Naive thymus-derived CD8-positive, alpha-beta T cell (primary cell): Measurements from ENCODE around the gene COX6B2. TPM values are rescaled to one million over a fixed set of nuclear protein-coding genes. Genes with fewer than 3 reads are reported as not detected.

ENCODE experiments used
- ATAC-seq, 2 donors: fragments of 150-1000 bp; cut with Tn5 transposase in 1 of 2; sonication (Bioruptor Pico), chemical (Tn5 transposase) in 1 of 2; 1 replicate in 1 of 2; 2 replicates in 1 of 2; pipeline ENCODE4 v1.10.0; 2021; ENCODE audit warnings: mild to moderate bottlenecking in 2 of 2, moderate library complexity in 2 of 2
- POLR2A ChIA-PET: fragments of 350-600 bp; sonication (Branson Sonifier 250); formaldehyde crosslinking; loops from one replicate; lab custom pipeline; 2021; ENCODE audit warnings: antibody characterized with exemption; lab: Charles Lee
- DNase-seq, 10 donors: peaks; one replicate each; pipeline versions ENCODE4 v3.0.0 to v3.0.0-alpha.2; 2020 to 2022
- H3K27ac Mint-ChIP-seq, 10 donors: one replicate each; pipeline ENCODE4 v1.8.0; 2020 to 2022; ENCODE audit warnings: mild to moderate bottlenecking in 10 of 10, mixed read lengths in 10 of 10, moderate library complexity in 4 of 10, inconsistent platforms in 1 of 10
- H3K27me3 Mint-ChIP-seq, 5 donors: one replicate each; pipeline ENCODE4 v1.8.0; 2021 to 2022; ENCODE audit warnings: mixed read lengths in 5 of 5
- H3K36me3 Mint-ChIP-seq, 3 donors: one replicate each; pipeline ENCODE4 v1.8.0; 2020 to 2022; ENCODE audit warnings: mixed read lengths in 3 of 3, mild to moderate bottlenecking in 2 of 3, inconsistent platforms in 1 of 3
- H3K4me1 Mint-ChIP-seq, 4 donors: one replicate each; pipeline ENCODE4 v1.8.0; 2021 to 2022; ENCODE audit warnings: mixed read lengths in 4 of 4
- H3K4me3 Mint-ChIP-seq, 10 donors: one replicate each; pipeline ENCODE4 v1.8.0; 2020 to 2022; ENCODE audit warnings: mild to moderate bottlenecking in 10 of 10, mixed read lengths in 10 of 10, moderate library complexity in 6 of 10, inconsistent platforms in 1 of 10
- H3K9me3 Mint-ChIP-seq, 9 donors: one replicate each; pipeline ENCODE4 v1.8.0; 2020 to 2022; ENCODE audit warnings: mixed read lengths in 9 of 9, mild to moderate bottlenecking in 3 of 9, inconsistent platforms in 1 of 9, moderate library complexity in 1 of 9
- polyA plus RNA-seq, 3 donors: library from polyadenylated mRNA; unstranded; fragments of 300-500 nt; fragmentation: Illumina TruSeq; gene quantifications; one replicate each; pipeline ENCODE4 v1.2.3, GENCODE V29; 2021
- total RNA-seq, 8 experiments: library from RNA in 2 of 8; stranded (reverse) in 2 of 8; gene quantifications; one replicate each; pipeline ENCODE4 v1.2.3 and lab custom pipeline; 2021 to 2026

COX6B2 gene
- total and polyA plus RNA-seq, 5 experiments from 2014 or later = not detected

DNA sequence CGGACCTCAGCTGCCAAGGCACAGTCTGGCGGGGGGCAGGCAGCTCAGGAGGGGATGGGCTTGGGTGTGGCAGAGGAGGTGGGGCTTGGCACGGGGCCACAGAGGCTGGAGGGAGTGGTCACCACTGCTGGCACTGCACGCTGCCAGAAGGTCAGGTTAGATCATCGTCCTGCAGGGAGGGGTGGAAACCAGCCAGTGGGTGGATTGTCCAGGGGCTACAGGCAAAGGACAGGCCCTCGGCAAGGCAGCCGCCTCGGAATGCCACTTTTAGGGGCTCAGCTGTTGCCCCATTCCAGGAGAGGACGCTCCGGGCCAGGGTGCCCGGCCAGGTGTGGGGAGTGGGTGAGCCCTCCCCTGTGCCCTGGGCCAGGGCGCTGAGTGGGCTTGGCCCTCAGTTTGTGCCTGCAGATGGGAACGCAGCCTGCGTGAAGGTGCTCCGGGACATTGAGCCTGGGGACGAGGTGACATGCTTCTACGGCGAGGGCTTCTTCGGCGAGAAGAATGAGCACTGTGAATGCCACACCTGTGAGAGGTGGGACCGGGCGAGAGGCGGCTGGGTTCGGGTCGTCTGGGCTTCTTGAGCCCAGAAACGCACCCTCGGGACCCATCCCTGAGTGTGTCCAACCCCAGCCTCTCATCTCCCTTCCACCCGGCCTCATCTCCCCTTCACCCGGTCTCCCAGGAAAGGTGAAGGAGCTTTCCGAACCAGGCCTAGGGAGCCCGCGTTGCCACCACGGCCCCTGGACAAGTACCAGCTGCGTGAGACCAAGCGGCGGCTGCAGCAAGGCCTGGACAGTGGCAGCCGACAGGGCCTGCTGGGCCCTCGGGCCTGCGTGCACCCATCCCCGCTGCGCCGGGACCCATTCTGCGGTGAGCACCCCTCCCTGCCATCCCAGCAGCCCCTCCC is 8.4 kb downstream of the COX6B2 start:
- Mint-ChIP-seq H3K4me3 (no peak overlapping the region), H3K27me3 (peaks cover 0 to 15% (median 4%) of the 10 kb centered on the region in 5 donors), H3K4me1 (peaks cover 5 to 16% (median 8%) of the 10 kb centered on the region in 4 donors), H3K9me3 (no peaks in the 10 kb centered on the region), H3K36me3 (peaks cover 0 to 20% (median 9%) of the 10 kb centered on the region in 3 donors), H3K27ac (peak overlapping the region in 1 of 10 donors; percentile 61)
- no peak for ATAC-seq
- DNase-seq = no peak
- POLR2A ChIA-PET = interaction anchor here (0.6 kb wide), 1 partner anchor 103 kb away, joined by 6 read pairs; no protein-coding TSS in a partner anchor

DNA sequence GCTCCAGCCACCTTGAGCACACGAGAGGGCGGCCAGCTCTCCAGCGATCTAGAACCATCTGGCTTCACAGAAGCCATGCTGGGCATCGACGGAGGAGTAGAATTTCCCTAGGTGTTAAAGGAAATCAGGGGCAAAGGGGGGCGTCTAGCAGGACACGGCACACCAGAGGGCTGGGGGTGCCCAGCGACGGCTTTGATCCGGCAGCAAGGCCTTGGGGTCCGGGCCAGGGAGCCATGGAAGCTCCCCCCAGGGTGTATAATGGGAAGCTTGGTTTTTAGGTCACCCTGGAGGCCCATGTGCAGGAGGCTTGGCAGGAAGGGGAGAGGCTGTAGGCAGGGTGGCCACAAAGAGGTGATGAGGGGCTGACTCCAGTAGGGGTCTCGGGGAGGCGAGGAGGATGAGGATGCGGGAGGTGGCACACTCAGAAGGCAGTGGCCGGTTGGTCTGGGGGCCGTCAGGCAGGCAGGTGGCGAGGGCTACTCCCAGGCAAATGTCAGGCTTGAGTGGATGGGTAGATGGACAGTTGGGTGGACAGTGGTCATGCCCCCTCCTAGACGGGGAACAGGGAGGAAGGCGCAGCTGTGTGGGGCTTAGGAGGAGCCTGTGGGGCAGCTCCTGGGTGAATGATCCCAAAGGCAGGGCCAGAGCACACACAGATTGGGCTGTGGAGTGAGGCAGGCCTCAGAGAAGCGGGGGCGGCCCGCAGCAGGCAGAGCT is 9.3 kb downstream of the COX6B2 start:
- POLR2A ChIA-PET = interaction anchor here (0.6 kb wide), 1 partner anchor 102 kb away, joined by 6 read pairs; no protein-coding TSS in a partner anchor

GRCh38 chr19:55344444-55344843 is 10.1 kb downstream of the COX6B2 start:
- Mint-ChIP-seq H3K27ac (no peak overlapping the region), H3K4me3 (no peak overlapping the region), H3K36me3 (peaks cover 0 to 20% (median 9%) of the 10 kb centered on the region in 3 donors), H3K4me1 (peaks cover 9 to 31% (median 16%) of the 10 kb centered on the region in 4 donors), H3K9me3 (no peaks in the 10 kb centered on the region), H3K27me3 (peaks cover 0 to 4% (median 0%) of the 10 kb centered on the region in 5 donors)
- no peak for ATAC-seq
- POLR2A ChIA-PET = interaction anchor here (0.7 kb wide), 1 partner anchor 8 kb away, joined by 3 read pairs; no protein-coding TSS in a partner anchor
- DNase-seq = no peak

More for the DNA sequence above, 9.3 kb downstream of the COX6B2 start:
- ATAC-seq (no peak), DNase-seq (no peak)
- Mint-ChIP-seq H3K9me3 (no peaks in the 10 kb centered on the region), H3K27ac (peak overlapping the region in 2 of 10 donors; percentile 59 to 61), H3K27me3 (peaks cover 0 to 7% (median 0%) of the 10 kb centered on the region in 5 donors), H3K4me3 (peak overlapping the region in 1 of 10 donors; percentile 67), H3K4me1 (peaks cover 6 to 23% (median 11%) of the 10 kb centered on the region in 4 donors), H3K36me3 (peaks cover 0 to 20% (median 9%) of the 10 kb centered on the region in 3 donors)

- no peaks in the 10 kb centered on the region for H3K9me3 Mint-ChIP-seq
- ATAC-seq (no peak), DNase-seq (no peak)
- peaks cover 14 to 42% (median 23%) of the 10 kb centered on the region in 4 donors for H3K4me1 Mint-ChIP-seq
- peaks cover 0 to 11% (median 0%) of the 10 kb centered on the region in 5 donors for H3K27me3 Mint-ChIP-seq
- H3K27ac Mint-ChIP-seq = peak overlapping the region in 8 of 10 donors; percentile 56 to 99 (median 79)
- POLR2A ChIA-PET = interaction anchor here (1.7 kb wide), 1 partner anchor 88 kb away, joined by 3 read pairs; no protein-coding TSS in a partner anchor
- peaks cover 0 to 16% (median 9%) of the 10 kb centered on the region in 3 donors for H3K36me3 Mint-ChIP-seq
- H3K4me3 Mint-ChIP-seq = peak overlapping the region; percentile 40 to 83 (median 58)
These were observed 12.7 kb downstream of the COX6B2 start for GRCh38 chr19:55341595-55342531.

DNA sequence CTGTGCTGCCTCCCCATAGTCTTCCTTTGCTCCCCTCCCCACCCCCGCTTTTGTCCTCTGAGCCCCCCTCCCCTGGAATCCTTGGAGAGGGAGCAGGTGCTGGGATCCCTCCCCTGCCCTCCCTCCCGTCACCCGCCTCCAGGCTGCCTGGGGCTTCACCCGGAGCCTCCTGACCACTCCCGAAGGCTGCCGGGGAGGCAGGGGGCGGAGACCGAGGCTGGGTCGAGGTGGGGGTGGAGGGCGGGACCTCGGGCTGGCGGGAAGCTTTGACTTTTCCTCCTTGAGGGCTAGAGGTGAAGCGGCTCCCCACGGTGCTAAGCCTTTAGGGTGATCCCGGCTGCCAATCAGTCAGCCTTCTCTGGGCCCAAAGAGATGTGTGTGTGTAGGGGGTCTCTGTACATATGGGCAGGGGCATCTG is 13.3 kb downstream of the COX6B2 start:
- Mint-ChIP-seq H3K4me3 (peak overlapping the region; percentile 76 to 88 (median 84)), H3K9me3 (no peaks in the 10 kb centered on the region), H3K36me3 (peaks cover 0 to 16% (median 9%) of the 10 kb centered on the region in 3 donors), H3K4me1 (peaks cover 14 to 42% (median 23%) of the 10 kb centered on the region in 4 donors), H3K27me3 (peaks cover 0 to 17% (median 0%) of the 10 kb centered on the region in 5 donors), H3K27ac (peak overlapping the region in 9 of 10 donors; percentile 29 to 99 (median 93))
- DNase-seq (peak in 7 of 10 donors; percentile 16 to 51 (median 25)), ATAC-seq (no peak)
- POLR2A ChIA-PET = interaction anchor here (0.7 to 1.7 kb wide), 3 partner anchors 9 to 87 kb away, joined by 3 to 5 read pairs (median 4); partner anchors contain the start of gene TMEM238

- no peak for ATAC-seq
- Mint-ChIP-seq H3K36me3 (peaks cover 0 to 16% (median 9%) of the 10 kb centered on the region in 3 donors), H3K9me3 (no peaks in the 10 kb centered on the region), H3K4me3 (peak overlapping the region; percentile 76 to 88 (median 84)), H3K27ac (peak overlapping the region in 9 of 10 donors; percentile 29 to 99 (median 93)), H3K27me3 (peaks cover 0 to 17% (median 0%) of the 10 kb centered on the region in 5 donors), H3K4me1 (peaks cover 14 to 42% (median 23%) of the 10 kb centered on the region in 4 donors)
- POLR2A ChIA-PET = interaction anchor here (0.7 to 2.0 kb wide), 4 partner anchors 10 to 87 kb away, joined by 3 to 10 read pairs (median 4); partner anchors contain the start of gene TMEM238
- DNase-seq = peak in 2 of 10 donors; percentile 25 to 27
These were observed 13.8 kb downstream of the COX6B2 start for GRCh38 chr19:55340784-55341147.

- H3K4me3 Mint-ChIP-seq = peak overlapping the region; percentile 83 to 99 (median 94)
- peak overlapping the region; percentile 89 to 99 (median 97) for H3K27ac Mint-ChIP-seq
- DNase-seq = peak in 5 of 10 donors; percentile 13 to 71 (median 41)
- no peak for ATAC-seq
- H3K27me3 Mint-ChIP-seq = peaks cover 0 to 14% (median 0%) of the 10 kb centered on the region in 5 donors
- H3K4me1 Mint-ChIP-seq = peaks cover 13 to 38% (median 23%) of the 10 kb centered on the region in 4 donors
- POLR2A ChIA-PET = interaction anchor here (0.7 to 2.1 kb wide), 25 partner anchors 9 to 1237 kb away, joined by 3 to 46 read pairs (median 4); partner anchors contain the start of genes FIZ1, HSPBP1, NDUFA3 and PPP1R12C
- H3K36me3 Mint-ChIP-seq = peaks cover 0 to 13% (median 9%) of the 10 kb centered on the region in 3 donors
- H3K9me3 Mint-ChIP-seq = no peaks in the 10 kb centered on the region
These were observed 14.4 kb downstream of the COX6B2 start for GRCh38 chr19:55339889-55340783.

- ATAC-seq (peak; percentile 78 to 85), DNase-seq (peak; percentile 98 to 100 (median 100))
- Mint-ChIP-seq H3K27ac (peak within 1 kb of the TSS; percentile 89 to 99 (median 97)), H3K9me3 (no peaks in the 10 kb centered on the region), H3K4me3 (peak within 1 kb of the TSS; percentile 83 to 99 (median 94)), H3K27me3 (peaks cover 0 to 14% (median 0%) of the 10 kb centered on the region in 5 donors), H3K4me1 (peaks cover 12 to 34% (median 23%) of the 10 kb centered on the region in 4 donors), H3K36me3 (peaks cover 0 to 10% (median 7%) of the 10 kb centered on the region in 3 donors)
- POLR2A ChIA-PET = interaction anchor here (0.7 to 2.1 kb wide), 25 partner anchors 9 to 1236 kb away, joined by 3 to 46 read pairs (median 4); partner anchors contain the start of genes FIZ1, HSPBP1, NDUFA3 and PPP1R12C
These were observed 15.2 kb downstream of the COX6B2 start, which contains the start of gene KMT5C for GRCh38 chr19:55339105-55339888. KMT5C (plus strand) TSS chr19:55339876; CDS start chr19:55341937, 2,061 bp downstream.

DNA sequence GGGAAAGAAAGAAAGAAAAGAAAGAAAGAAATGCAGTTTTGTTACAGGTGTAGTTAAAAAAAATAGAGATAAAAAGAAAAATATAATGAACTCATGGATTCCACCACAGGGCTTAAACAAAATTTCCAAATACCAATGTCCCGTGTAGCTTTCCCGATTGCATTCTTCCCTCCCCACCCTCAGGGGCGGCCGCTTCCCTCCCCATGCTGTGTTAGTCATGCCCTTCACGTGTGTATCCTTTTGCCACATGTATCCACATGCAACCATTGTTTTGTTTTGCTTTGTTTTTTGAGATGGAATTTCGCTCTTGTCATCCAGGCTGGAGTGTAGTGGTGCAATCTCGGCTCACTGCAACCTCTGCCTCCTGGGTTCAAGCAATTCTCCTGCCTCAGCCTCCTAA is 18.4 kb downstream of the COX6B2 start:
- Mint-ChIP-seq H3K4me1 (peaks cover 10 to 27% (median 17%) of the 10 kb centered on the region in 4 donors), H3K27ac (peak overlapping the region in 2 of 10 donors; percentile 25 to 70), H3K9me3 (no peaks in the 10 kb centered on the region), H3K27me3 (peaks cover 0 to 19% (median 4%) of the 10 kb centered on the region in 5 donors), H3K4me3 (no peak overlapping the region), H3K36me3 (no peaks in the 10 kb centered on the region)
- DNase-seq (no peak), ATAC-seq (no peak)
- POLR2A ChIA-PET = no interaction called here
